Measurements from ENCODE around the gene KSR2. TPM values are rescaled to one million over a fixed set of nuclear protein-coding genes. Genes with fewer than 3 reads are reported as not detected.

KSR2 gene
- total RNA-seq, 1 experiment from 2014 or later: 0.14 TPM

DNA sequence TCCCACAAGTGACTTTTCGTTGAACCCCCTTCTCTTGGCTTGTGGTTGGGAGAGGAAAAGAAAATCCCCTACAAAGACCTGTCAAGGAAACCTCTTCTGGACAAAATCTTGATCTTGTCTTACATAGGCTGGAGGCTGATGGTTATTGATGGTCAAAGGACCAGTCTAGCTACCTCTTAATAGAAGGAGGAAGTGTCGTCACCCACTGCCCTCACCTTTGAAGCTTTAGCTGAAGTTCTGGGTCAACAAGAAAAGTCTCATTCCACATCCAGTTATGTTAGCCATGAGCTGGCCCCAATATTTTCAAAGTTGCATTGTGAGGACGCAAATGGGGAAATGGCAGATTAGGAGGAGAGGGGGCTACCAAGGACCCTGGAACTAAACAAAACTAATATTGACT lies 6.2 kb upstream of the KSR2 start:
- no peak for DNase-seq (ENCODE audit: low read depth)
- in situ Hi-C loops (cut with HindIII; ENCODE audit: low pct_unique_long_range_greater_than_20kb, low sequenced_read_pairs): no loop called here

DNA sequence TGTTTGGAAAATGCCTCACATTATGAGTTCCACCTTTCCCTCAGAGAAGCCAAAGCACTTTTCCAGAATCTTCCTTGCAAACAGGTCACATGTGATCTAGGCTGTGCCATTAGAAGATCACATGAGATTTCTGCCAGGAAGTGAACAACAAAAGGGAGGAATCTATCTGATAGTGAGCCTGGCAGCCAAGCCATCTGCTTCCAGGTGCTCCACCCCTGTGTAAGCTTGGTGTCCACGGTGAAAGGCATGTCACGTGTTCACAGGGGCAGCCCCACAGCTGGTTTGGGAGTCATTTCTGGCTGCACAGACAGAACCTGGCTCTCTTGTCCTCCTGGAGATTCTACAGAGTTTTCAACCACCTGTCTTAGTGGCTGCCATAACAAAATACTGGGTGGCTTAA lies 3.5 kb upstream of the KSR2 start:
- no peak for DNase-seq (ENCODE audit: low read depth)
- in situ Hi-C loops (cut with HindIII; ENCODE audit: low pct_unique_long_range_greater_than_20kb, low sequenced_read_pairs): no loop called here

DNA sequence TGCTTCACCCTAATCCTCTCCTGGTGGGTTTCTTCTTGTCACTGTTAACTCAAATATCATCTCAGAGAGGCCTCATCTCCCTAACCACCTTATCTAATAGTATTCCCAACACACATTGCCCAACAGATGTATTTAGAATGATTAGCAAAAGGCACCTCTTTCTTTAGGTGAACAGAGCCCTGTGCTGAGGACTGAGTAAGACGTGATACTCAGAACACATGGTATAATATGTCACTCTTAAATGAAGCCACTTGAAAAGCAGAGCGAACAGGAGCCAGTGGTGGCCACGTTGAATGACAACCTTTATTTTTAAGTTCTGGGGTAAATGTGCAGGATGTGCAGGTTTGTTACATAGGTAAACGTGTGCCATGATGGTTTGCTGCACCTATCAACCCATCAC lies 1.5 kb upstream of the KSR2 start:
- in situ Hi-C loops (cut with HindIII; ENCODE audit: low pct_unique_long_range_greater_than_20kb, low sequenced_read_pairs): no loop called here
- DNase-seq (ENCODE audit: low read depth): no peak

DNA sequence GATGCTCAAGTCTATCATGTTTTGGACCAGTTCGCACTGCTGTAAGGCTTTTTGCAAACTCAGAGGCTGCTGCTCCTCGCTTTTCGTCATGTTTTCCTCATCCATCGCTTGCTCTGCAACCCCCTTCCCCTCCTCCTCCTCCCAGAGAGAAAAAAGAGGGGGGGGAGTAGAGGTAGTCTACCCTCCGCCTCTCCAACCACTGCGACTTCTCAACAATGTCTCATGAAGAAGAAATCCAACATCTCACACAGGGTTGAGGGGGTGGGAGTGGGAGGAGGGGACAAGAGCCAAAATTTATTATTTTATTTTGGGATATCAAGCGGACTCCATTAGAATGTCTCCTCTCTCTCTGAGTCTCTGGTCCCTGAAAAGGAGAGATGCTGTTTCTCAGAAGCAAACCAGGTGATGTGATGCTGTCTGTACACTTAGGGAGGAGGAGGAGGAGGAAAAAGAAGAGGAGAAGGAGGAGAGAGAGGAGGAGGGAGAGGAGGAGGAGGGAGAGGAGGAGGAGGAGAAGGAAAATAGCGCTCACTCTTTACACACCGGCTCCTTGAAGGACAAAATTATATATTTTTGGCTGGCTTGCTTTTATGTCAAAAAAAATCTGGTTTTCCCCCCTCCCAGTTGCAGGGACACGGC lies 520 bp downstream of the KSR2 start:
- in situ Hi-C loops (cut with HindIII; ENCODE audit: low pct_unique_long_range_greater_than_20kb, low sequenced_read_pairs): no loop called here
- DNase-seq (ENCODE audit: low read depth): no peak

DNA sequence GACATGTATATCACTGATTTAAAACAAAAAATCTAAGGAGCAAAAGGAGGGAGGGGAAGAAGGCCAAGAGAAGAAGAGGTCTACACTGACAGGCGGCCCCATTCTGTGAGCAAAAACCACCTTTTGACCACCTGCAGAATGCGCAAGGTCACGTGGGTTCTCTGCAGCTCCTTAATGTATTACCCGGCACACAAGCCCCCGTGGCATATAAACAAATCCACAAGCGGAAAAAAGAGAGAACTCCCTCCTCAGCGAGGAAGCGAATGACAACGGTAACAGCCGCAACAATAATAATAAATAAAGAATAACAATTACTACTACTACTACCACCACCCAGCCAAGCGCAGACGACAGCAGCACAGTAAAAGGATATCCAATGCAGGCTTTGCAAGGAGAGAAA lies 1.3 kb downstream of the KSR2 start:
- DNase-seq (ENCODE audit: low read depth): no peak
- in situ Hi-C loops (cut with HindIII; ENCODE audit: low pct_unique_long_range_greater_than_20kb, low sequenced_read_pairs): no loop called here

DNA sequence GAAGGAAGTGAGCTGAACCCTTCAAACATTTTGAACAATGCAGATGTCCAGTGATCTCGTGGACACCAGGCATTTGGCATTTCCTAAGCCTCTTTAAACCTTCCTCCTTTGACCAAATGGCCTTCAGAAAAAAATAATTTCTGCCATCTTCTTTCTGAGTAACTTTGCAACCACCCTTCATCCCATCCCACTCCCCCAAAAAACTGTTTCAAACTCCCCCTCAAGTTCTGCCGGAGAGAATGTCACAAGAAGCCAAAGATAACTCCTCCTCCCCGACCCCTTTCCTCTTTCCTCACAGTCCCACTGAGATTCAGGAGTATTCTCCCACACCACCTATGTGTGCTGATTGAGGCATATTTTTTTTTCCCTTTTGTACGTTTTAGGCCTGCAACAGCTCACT lies 1.7 kb downstream of the KSR2 start:
- DNase-seq (ENCODE audit: low read depth): no peak
- in situ Hi-C loops (cut with HindIII; ENCODE audit: low pct_unique_long_range_greater_than_20kb, low sequenced_read_pairs): no loop called here

DNA sequence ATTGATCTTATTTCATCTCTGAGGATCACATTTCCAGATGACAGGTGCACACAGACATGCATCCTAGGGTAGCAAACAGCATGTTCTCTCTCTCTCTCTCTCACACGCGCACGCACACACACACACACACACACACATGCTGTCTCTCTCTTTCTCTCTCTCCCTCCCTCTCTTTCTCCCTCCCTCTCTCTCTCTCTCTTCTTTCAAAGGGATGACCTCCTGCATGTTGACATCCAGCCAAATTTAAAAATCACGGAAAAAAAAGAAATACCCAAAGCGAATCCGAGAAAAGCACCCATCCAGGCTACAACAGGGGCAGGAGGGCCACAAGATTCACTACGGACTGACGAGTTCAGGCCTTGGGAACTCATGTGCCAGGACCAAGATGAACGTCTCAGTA lies 2.3 kb downstream of the KSR2 start:
- no peak for DNase-seq (ENCODE audit: low read depth)
- in situ Hi-C loops (cut with HindIII; ENCODE audit: low pct_unique_long_range_greater_than_20kb, low sequenced_read_pairs): no loop called here

DNA sequence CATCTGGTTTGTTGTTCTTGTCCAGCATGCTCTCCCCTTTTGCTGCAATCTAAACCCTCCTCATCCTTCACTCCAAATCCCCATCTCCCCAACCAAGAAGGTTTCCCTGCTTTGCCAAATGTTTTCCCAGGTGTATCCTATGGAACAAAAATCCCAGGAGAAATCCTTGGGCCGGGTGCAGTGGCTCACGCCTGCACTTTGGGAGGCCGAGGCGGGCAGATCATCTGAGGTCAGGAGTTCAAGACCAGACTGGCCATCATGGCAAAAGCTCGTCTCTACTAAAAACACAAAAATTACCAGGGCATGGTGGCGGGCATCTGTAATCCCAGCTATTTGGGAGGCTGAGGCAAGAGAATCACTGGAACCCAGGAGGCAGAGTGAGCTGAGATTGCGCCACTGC lies 5.0 kb downstream of the KSR2 start:
- DNase-seq (ENCODE audit: low read depth): no peak
- in situ Hi-C loops (cut with HindIII; ENCODE audit: low pct_unique_long_range_greater_than_20kb, low sequenced_read_pairs): no loop called here

DNA sequence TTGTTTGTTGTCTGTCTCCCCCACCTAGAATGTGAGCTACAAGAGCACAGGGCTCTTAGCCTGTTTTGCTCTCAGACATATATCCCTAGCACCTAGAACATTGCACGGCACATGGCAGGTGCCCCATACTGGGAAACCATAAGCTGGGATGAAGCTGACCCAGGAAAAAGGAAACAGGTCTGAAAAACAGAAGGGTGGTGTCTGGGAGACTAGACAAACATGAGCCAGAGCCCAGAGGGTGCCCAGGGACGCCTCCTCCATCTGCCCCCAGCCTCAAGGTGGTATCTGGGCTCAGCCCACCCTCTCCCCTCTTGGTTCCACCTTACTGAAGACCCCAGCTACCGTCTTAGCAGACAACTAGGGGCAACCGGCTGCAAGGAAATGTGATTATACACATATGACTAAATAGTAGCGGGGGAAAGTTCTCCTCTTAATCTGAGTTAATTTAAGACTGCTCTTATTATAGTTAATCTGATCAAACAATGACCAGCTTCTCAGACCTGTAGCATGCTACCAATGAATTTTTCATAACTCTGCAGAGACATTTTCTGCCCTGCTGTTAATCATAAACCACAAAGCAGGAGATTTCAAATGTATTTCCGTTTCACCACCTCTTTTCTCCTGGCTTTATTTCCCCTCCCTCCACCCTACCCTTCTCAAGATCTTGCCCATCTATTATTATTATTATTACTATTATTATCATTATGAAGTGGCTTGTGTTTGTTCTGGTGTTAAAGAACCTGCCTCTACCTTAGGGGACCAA lies 31.9 kb downstream of the KSR2 start:
- in situ Hi-C loops (cut with HindIII; ENCODE audit: low pct_unique_long_range_greater_than_20kb, low sequenced_read_pairs): no loop called here

DNA sequence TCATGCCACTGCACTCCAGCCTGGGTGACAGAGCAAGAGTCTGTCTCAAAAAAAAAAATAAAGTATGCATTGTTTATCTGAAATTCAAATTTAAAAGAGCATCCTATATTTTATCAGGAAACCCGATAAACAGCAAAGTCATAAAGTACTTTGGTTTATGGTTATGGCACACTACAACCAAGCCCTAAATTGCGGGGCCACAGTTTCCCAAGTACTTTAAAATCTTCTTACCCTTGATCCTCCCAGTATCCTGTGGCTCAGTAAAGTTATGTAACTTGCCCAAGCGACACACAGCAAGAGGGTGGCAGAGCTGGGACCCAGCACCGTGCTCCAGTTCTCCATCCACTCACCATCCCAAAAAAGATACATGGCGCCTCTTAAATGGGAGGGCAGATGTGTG lies 35.2 kb downstream of the KSR2 start:
- in situ Hi-C loops (cut with HindIII; ENCODE audit: low pct_unique_long_range_greater_than_20kb, low sequenced_read_pairs): no loop called here

More for the DNA sequence above, 31.9 kb downstream of the KSR2 start:
- no peak for DNase-seq (ENCODE audit: low read depth)

DNA sequence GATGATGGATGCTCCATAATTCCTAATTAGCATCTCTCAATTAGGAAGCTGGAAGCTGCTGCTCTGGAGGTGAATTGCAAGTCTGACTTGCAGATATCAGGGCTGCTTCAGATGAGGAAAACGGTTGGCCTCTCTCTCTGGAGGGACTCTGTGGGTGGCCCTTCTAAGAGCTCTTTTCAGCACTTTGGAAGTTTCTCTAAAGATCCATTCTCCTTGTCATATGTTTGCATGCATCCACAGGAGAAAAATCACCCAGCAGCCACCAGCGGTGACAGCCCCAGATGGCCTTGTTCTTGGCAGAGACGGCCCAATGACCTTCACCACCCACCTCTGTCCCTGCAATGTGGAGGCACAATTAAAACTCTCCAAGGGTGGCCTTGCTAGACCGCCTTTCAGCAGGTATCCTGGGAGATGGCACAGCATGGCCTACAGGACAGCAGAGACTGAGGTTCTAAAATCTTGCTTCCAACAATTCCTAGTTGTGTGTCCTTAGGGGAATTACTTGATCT lies 42.3 kb downstream of the KSR2 start:
- in situ Hi-C loops (cut with HindIII; ENCODE audit: low pct_unique_long_range_greater_than_20kb, low sequenced_read_pairs): no loop called here
- no peak for DNase-seq (ENCODE audit: low read depth)

More for the DNA sequence above, 35.2 kb downstream of the KSR2 start:
- no peak for DNase-seq (ENCODE audit: low read depth)

DNA sequence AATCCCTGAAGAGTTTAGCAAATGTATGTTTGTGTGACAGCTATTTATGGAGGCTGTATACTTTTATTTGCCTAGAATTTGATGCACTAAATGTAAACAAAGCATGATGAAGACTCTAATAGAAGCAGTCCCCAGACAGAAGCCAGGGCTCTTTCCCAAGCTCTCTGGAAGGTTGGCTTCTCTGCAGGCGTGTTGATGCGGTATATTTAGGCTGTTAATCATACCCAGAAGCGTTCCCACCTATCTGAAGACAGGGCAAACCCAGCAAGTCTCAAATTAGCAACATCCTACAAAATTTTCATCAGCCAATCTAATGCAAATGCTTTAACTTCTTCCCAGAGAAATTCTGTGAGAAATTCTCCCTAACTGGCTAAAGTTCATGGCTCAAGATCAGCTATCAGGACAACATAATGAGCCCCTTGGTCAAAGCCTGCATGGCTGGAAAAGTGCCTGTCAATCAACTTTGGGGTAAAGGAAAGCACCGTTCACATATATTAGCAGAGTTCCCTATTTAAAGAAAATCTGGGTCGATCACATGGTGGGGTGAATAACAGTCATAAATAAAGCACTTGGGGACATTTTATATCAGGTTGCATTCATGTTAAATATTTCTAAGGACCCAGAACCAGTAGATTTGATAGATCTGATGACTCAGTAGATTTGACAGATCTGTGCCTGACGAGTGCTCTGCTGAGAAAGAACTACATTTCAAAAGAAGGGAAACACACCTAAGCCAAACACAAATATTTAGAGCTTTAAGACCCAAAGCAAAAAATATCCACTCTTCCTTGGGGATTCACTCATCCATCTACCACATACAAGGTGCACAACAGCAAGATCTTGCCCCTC lies 46.6 kb downstream of the KSR2 start:
- in situ Hi-C loops (cut with HindIII; ENCODE audit: low pct_unique_long_range_greater_than_20kb, low sequenced_read_pairs): no loop called here
- no peak for DNase-seq (ENCODE audit: low read depth)

DNA sequence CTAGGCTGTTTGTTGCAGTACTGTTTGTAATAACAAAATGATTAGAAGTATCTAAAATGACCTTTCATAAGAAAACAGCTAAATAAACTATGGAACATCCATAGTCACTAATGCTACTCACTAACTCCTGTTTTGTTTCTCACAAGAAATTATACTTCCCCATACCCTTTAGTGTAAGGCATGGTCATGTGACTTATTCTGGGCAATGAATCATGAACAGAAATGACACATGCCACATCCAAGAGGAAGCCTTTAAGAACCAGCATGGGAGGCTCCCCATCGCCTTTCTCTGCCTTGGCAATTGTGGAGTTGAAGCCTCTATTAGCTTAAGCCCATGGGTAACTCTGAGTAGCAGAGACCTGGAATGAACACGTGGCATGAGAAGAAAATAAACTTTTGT lies 49.3 kb downstream of the KSR2 start:
- no peak for DNase-seq (ENCODE audit: low read depth)
- in situ Hi-C loops (cut with HindIII; ENCODE audit: low pct_unique_long_range_greater_than_20kb, low sequenced_read_pairs): no loop called here

DNA sequence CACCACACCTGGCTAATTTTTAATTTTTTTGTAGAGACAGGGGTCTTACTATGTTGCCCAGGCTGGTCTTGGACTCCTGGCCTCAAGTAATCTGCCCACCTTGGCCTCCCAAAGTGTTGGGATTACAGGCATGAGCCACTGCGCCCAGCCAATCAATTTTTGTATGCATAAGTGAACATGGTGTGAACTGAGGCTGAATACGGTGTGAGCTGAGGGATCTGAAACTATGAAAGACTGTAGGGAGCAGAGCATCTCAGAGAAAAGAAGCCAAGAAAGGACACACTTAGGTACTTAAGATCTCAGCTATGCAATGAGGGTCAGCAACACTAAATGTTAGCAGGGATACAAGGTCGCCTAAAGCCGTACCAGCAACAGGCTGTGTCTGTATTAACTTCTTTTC lies 54.1 kb downstream of the KSR2 start:
- in situ Hi-C loops (cut with HindIII; ENCODE audit: low pct_unique_long_range_greater_than_20kb, low sequenced_read_pairs): no loop called here
- DNase-seq (ENCODE audit: low read depth): no peak

DNA sequence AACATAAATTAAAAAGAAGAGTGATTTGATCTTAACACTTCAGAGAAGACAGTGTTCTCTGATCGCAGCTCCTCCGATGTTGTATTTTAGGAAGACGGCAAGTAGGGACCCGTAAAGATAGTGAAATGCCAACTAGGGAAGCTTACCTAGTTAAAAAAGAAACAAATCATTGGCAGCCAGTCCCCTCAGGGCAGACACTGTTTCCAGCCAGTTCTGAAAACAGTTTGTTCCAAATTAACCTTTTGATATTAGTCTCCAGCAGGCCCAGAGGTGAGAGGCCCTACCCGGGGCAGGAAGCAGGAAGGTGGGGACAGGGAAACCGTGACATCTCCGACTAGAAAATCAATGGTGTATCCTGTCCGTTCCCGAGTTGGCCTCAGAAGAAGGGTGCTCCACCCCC lies 56.0 kb downstream of the KSR2 start:
- in situ Hi-C loops (cut with HindIII; ENCODE audit: low pct_unique_long_range_greater_than_20kb, low sequenced_read_pairs): no loop called here
- no peak for DNase-seq (ENCODE audit: low read depth)

DNA sequence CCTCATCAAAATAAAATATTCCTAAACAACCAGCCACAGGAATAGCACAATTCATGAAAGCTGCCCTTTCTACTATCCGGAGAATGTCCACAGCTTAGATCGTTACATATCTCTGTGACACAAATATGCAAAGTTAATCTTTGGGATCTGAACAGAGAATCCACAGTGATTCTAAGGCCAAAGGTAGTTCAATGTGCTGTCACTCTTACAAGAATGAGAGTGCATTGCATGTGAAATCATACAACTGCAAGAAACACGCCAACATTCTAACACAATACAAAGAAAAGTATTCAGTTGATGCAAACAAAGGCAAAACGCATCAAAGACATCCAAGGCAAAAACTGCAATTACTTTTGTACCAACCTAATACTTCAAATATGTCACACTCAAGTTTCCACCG lies 60.4 kb downstream of the KSR2 start:
- no peak for DNase-seq (ENCODE audit: low read depth)
- in situ Hi-C loops (cut with HindIII; ENCODE audit: low pct_unique_long_range_greater_than_20kb, low sequenced_read_pairs): no loop called here

DNA sequence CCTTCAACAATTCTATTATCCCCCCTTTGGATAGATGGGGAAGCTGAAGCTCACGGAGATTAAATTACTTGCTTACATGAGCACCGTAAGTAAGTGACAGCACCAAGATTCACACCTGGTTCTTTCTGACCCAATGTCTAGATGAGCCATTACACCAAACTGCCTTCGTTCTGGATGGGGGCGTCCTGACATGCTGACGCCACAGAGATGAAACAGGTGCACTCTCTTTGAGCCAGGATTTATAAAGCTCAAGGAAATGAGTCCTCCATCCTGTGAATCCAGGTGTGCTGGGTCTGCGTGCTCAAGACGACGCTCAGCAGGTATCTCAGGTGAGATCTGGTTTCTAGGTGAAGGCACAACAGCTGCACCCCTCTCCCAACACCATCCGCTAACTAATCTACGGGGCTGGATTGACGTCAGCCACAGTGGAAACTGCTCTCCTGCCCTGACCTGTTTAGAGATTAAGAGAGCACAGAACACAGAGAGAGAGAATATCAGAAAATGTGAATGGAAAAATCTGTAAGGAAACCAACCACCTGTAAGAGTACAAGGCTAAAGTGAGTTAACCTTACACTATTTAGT lies 61.6 kb downstream of the KSR2 start:
- DNase-seq (ENCODE audit: low read depth): no peak
- in situ Hi-C loops (cut with HindIII; ENCODE audit: low pct_unique_long_range_greater_than_20kb, low sequenced_read_pairs): no loop called here

DNA sequence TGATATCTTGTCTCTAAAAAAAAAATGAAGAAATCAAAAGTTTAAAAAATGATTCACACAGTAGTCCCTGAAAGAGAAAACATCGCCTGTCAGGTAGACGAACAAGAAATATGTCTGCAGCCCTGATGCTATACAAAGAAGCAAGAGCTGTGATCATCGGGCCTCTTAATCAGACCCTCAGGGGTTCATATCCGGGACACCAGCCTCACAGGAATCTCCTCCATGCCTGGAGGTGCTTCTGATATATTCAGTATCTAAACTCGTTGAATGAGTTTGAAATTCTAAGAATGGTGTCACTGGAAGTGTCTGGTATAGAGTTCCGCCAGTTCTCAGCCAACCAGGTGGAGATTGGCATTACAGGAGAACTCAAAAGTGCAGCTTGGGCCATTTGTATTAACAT lies 64.7 kb downstream of the KSR2 start:
- no peak for DNase-seq (ENCODE audit: low read depth)
- in situ Hi-C loops (cut with HindIII; ENCODE audit: low pct_unique_long_range_greater_than_20kb, low sequenced_read_pairs): no loop called here
